RWPE2 (cell line): ENCODE data around the gene NTRK1.

Source experiments
- ATAC-seq: fragments of 200-7000 bp; cut with Tn5 transposase; 3 replicates; pipeline ENCODE4 v1.9.1; 2021; ENCODE audit warnings: low read depth
- DNase-seq: peaks from one replicate; pipeline ENCODE4 v3.0.0-alpha.2; 2020; ENCODE audit warnings: low spot score
- H3K27ac ChIP-seq: fragments of 450-650 bp; 2 replicates; pipeline ENCODE4 v1.5.1; 2017; ENCODE audit warnings: mild to moderate bottlenecking; ENCODE audit not compliant: poor library complexity, severe bottlenecking
- H3K27me3 ChIP-seq: fragments of 250-450 bp; sonication (Bioruptor Pico); 2 replicates; pipeline ENCODE4 v1.5.1; 2021; ENCODE audit warnings: mild to moderate bottlenecking, moderate library complexity; ENCODE audit not compliant: insufficient read depth, poor library complexity, severe bottlenecking
- H3K36me3 ChIP-seq: fragments of 250-450 bp; sonication (Bioruptor Pico); 2 replicates; pipeline ENCODE4 v1.5.1; 2020; ENCODE audit warnings: low read depth, mild to moderate bottlenecking, moderate library complexity
- H3K4me1 ChIP-seq: fragments of 250-450 bp; sonication (Bioruptor Pico); 2 replicates; pipeline ENCODE4 v1.5.1; 2021; ENCODE audit warnings: mild to moderate bottlenecking, moderate library complexity; ENCODE audit not compliant: insufficient read depth, poor library complexity, severe bottlenecking
- H3K4me3 ChIP-seq: fragments of 250-450 bp; sonication (Bioruptor Pico); 2 replicates; pipeline ENCODE4 v1.5.1; 2021; ENCODE audit warnings: mild to moderate bottlenecking, moderate library complexity; ENCODE audit not compliant: severe bottlenecking
- H3K9me3 ChIP-seq: fragments of 250-450 bp; sonication (Bioruptor Pico); 2 replicates; pipeline ENCODE4 v1.5.1; 2021; ENCODE audit warnings: mild to moderate bottlenecking, moderate library complexity; ENCODE audit not compliant: severe bottlenecking
- CTCF ChIP-seq: fragments of 450-650 bp; IDR thresholded peaks from one replicate; pipeline ENCODE4 v1.5.1; 2017; ENCODE audit warnings: mild to moderate bottlenecking, moderate library complexity; ENCODE audit not compliant: poor library complexity, severe bottlenecking

Gene NTRK1

GRCh38 chr1:156885880-156886355 is 25.3 kb downstream of the NTRK1 start:
- Histone ChIP-seq H3K9me3 (no peaks in the 10 kb centered on the region), H3K4me3 (no peak overlapping the region), H3K27me3 (no peaks in the 10 kb centered on the region), H3K27ac (no peak overlapping the region), H3K4me1 (no peaks in the 10 kb centered on the region), H3K36me3 (no peaks in the 10 kb centered on the region)
- no peak for DNase-seq
- no peak for TF ChIP-seq CTCF
- no peak for ATAC-seq

DNA sequence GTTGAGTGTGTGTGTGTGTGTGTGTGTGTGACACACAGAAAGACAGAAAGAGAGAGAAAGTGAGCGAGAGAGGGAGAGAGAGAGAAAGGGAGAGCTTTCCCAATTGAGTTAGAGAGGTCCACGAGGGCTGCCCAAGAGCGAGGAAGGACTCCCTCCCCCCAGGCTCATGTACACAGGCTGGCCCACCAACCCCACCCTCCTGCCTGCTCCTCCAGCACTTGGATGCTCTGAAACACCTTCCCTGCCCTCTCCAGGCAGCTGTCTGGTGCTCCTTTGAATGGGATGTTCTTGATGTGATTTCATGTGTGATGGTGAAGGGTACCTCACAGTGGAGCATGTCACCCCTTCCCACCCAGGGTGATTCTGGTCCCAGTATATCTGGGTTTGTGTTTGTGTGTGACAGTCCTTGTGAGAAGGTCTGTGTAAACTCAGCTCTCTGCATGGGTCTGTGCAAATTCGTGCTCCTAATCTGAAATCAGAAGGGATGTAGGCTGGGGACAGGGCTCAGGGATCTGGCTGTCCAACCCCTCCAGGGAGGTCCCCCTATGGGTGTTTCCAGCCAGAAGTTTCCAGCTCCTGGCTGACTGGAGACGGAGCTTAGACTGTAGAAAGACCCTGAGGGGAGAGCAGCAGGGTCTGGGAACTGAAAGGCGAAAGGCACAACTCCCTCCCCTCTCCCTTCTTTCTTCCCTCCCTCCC is 26.1 kb downstream of the NTRK1 start:
- ATAC-seq (no peak), DNase-seq (no peak)
- Histone ChIP-seq H3K4me1 (no peaks in the 10 kb centered on the region), H3K27me3 (no peaks in the 10 kb centered on the region), H3K9me3 (no peaks in the 10 kb centered on the region), H3K4me3 (no peak overlapping the region), H3K36me3 (no peaks in the 10 kb centered on the region), H3K27ac (no peak overlapping the region)
- no peak for TF ChIP-seq CTCF

- H3K4me1 ChIP-seq = no peaks in the 10 kb centered on the region
- no peak overlapping the region for H3K4me3 ChIP-seq
- ATAC-seq (no peak), DNase-seq (no peak)
- H3K36me3 ChIP-seq = no peaks in the 10 kb centered on the region
- H3K9me3 ChIP-seq = no peaks in the 10 kb centered on the region
- no peak overlapping the region for H3K27ac ChIP-seq
- no peaks in the 10 kb centered on the region for H3K27me3 ChIP-seq
- TF ChIP-seq CTCF = no peak
These were observed 26.7 kb downstream of the NTRK1 start for GRCh38 chr1:156887317-156887716.

- H3K27me3 ChIP-seq = no peaks in the 10 kb centered on the region
- H3K4me1 ChIP-seq = no peaks in the 10 kb centered on the region
- no peak for TF ChIP-seq CTCF
- H3K27ac ChIP-seq = no peak overlapping the region
- ATAC-seq = no peak
- H3K36me3 ChIP-seq = no peaks in the 10 kb centered on the region
- no peak overlapping the region for H3K4me3 ChIP-seq
- no peaks in the 10 kb centered on the region for H3K9me3 ChIP-seq
- DNase-seq = no peak
These were observed 27.1 kb downstream of the NTRK1 start for GRCh38 chr1:156887734-156888133.
